GM19099 (cell line): ENCODE results near the gene RFNG.

Experiments used
- POLR2A ChIP-seq: IDR thresholded peaks from 3 replicates; pipeline ENCODE4 v1.6.1; 2011; ENCODE audit warnings: low read depth; ENCODE audit not compliant: insufficient read length; ENCODE audit errors: extremely low read depth

The RFNG gene

DNA sequence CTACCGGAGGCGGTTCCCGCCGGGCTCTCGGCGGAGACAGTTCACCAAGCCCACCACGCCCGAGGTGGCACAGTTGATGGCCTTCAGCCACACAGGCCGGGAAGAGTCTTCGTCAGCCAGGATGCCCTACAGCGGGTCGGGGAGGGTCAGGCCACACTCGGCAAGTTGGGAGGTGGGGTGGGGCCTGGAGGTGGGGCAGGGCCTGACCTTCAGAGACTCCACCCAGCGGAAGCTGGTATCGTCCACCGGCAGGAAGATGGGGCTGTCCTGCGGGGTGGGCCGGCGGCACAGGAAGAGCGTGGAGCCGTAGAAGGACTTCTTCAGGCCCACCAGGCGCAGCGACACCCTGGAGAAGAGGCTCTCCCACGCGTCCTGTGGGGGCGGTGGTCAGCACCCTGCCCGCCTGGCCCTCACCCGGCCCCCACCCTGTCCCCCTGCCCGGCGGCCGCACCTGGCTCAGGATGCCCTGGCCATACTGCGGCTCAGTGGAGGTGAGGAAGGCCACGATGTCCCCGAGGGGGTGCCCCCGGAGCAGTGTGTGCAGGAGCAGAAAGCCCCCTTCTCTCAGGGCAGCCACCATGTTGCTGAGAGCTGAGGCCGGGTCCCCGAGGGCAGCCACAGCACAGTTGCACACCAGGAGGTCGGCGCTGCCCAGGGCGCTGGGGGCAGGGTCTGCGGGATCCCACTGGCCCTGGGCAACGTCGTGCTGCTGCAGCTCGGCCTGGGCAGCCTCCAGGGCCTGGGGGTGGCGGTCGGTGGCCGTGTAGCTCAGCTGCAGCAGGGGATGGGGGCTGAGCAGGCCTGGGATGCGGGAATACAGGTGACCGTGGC is 33.6 kb upstream of the RFNG start:
- no peak for TF ChIP-seq POLR2A

GRCh38 chr17:82084373-82085030 is 32.9 kb upstream of the RFNG start:
- no peak for TF ChIP-seq POLR2A

DNA sequence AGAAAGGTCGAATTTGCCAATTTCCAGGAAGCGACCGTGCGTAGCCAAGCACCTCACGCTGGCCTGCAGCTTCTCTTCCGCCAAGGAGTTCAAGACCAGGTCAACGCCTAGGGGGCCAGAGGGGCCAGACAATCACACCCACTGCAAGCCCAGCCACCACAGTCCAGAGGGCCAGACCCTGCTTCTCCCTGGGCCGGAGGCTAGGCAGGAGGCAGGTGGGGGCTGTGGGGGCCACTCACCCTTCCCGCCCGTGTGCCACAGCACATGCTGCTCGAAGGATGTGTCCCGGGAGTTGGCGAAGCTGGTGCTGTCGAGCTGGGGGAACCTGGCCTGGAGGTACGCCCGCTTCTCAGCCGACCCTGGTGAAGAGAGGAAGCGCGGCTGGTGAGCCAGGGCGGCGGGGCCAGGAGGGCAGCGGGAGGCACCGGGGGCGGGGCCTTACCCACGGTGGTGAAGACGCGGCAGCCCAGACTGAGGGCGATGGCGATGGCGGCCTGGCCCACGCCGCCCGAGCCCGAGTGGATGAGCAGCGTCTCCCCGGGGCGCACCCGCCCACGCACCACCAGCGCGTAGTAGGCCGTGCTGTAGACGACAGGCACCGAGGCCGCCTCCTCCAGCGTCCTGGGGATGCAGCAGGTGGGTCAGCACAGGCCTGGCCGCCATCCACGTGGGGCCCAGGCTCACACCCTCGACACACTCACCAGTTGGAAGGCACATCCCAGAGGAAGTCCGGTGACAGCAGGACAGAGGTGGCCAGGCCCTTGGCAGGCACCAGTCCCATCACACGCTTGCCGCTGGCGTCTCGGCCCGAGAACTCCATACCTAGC is 32.1 kb upstream of the RFNG start:
- no peak for TF ChIP-seq POLR2A

DNA sequence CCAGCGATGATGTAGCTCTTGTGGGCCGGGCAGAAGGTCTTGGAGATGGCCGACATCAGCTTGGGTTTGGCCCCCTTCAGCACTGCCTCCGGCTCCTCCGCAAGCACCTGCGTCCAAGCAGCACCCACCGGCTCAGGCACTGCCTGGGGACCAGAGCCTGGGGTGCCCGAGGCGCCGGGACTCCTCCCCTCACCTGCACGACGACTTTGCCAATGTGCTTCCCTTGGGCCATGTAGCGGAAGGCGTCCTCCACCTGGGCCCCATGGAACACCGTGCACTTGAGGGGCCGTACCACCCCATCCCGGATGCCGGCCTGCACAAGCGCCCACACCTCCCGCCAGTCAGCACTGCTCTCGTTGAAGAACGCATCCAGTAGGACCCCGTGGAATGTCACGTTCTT is 31.4 kb upstream of the RFNG start:
- no peak for TF ChIP-seq POLR2A

- TF ChIP-seq POLR2A: no peak
Observed at GRCh38 chr17:82082456-82082855, 30.8 kb upstream of the RFNG start.

DNA sequence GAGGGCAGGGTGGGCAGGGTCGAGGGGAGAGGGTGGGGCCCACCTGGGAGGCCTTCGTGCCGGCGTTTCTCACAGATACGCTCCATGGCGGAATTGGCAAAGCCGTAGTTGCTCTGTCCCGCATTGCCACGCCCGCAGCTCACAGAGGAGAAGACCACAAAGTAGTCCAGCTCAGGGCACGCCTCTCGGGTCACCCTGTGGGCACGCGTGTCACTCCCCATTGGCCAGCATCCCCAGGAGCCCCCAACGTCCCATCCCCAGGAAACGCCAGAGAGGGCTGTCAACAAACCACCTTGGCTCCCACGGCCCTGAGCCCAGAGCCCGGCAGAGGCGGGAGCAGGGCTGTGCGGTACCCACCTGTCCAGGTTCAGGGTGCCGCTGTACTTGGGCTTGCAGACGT is 30.4 kb upstream of the RFNG start:
- TF ChIP-seq POLR2A: no peak

- TF ChIP-seq POLR2A: no peak
Observed at GRCh38 chr17:82081546-82081945, 29.9 kb upstream of the RFNG start.

DNA sequence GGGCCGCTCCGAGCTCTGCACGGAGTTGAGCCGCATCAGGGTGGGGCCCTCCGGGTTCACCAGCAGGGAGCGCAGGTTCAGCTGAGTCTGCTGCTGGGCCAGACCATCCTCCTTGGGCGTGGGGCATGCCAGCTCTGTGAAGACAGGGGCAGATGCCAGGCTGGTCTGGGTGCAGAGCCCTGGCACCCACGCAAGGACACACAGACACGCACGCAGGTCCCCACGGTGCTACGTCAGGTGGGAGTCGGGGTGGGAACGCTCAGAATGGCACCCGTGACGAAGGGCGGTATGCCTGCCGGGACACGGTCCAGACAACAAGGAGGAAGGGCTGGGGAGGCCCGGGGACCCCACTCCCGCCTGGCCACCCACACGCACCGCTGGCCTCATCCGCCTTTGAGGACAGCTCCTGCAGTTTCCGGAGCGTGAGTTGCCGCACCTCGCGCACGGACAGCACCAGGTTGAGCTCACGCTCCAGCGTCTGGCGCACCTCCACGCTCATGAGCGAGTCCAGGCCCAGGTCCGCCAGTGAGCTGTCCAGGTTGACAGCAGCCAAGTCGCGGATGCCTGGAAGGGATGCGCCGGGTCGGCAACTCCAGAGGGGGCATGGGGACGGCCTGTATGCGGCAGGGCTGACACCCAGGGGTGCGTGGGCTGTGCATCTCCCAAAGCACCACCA is 29.3 kb upstream of the RFNG start:
- no peak for TF ChIP-seq POLR2A

- TF ChIP-seq POLR2A: no peak
Observed at GRCh38 chr17:82080048-82080788, 28.6 kb upstream of the RFNG start.

DNA sequence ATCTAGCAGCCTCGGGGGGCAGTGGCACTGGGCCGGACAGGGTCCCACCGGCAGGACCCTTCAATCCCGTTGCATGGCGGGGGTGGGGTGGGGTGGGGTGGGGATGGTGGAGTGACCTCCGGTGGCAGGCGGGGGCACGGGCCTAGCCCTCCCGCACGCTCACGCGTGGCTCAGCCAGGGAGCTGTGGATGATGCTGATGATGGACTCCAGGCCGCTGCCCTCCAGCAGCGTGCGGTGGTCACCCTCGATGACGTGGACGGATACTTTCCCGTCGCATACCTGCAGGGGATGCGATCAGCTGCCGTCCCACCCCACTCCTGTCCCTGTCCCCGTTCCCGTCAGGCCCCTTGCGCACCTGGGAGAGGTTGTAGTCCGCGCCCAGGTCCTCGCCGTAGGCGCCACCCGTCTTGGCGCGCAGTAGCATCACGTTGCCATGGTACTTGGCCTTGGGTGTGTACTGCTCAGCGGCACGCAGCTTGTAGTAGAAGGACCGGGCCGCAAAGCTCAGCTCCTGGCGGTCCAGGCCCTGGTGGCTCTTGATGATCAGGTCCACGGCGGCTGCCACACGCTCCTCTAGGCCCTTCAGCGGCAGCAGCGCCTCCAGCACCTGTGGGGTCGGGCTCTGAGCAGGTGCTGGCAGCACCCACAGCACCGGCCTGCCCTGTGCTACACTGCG is 27.5 kb upstream of the RFNG start:
- no peak for TF ChIP-seq POLR2A

DNA sequence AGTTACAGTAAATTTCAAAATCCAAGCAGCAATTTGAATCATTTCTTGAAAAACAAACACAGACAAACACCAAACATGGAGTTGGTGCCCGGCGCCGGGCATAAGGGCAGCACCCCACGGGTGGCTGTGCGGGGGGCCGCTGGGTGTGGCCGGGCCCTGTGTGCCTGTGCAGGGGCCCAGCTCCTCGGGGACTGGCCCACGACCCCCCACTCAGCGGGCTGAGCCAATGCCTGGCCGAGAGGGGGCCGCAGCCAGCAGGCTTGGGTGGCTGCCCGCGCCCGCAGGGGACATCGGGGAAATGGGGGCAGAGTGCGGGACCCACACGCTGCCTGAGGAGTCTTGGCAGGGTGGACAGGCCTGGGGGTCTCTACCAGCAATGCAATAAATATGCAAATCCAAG is 26.8 kb upstream of the RFNG start:
- TF ChIP-seq POLR2A: no peak

GRCh38 chr17:82077617-82078358 is 26.2 kb upstream of the RFNG start:
- TF ChIP-seq POLR2A: no peak
